T-helper 17 cell (primary cell): Measurements from ENCODE around the gene NMNAT3. TPM values are rescaled to one million over a fixed set of nuclear protein-coding genes. Genes with fewer than 3 reads are reported as not detected.

Experiments
- ATAC-seq: fragments of 150-1000 bp; cut with Tn5 transposase; 2 replicates; pipeline ENCODE4 v1.10.0; 2021; ENCODE audit warnings: mild to moderate bottlenecking, moderate library complexity
- DNase-seq, 3 donors: peaks; one replicate each; pipeline versions ENCODE4 v3.0.0 to v3.0.0-alpha.2; 2020 to 2021
- H3K9me3 ChIP-seq: one replicate; pipeline ENCODE4 v1.7.0; 2013; ENCODE audit warnings: low read length, mild to moderate bottlenecking; ENCODE audit not compliant: control insufficient read depth, poor library complexity, severe bottlenecking
- H3K27ac Mint-ChIP-seq: one replicate; pipeline ENCODE4 v1.8.0; 2022; ENCODE audit warnings: mild to moderate bottlenecking, moderate library complexity, mixed read lengths
- H3K27me3 Mint-ChIP-seq: one replicate; pipeline ENCODE4 v1.8.0; 2022; ENCODE audit warnings: mixed read lengths
- H3K36me3 Mint-ChIP-seq: one replicate; pipeline ENCODE4 v1.8.0; 2022; ENCODE audit warnings: low read depth, mixed read lengths
- H3K4me1 Mint-ChIP-seq: one replicate; pipeline ENCODE4 v1.8.0; 2022; ENCODE audit warnings: mild to moderate bottlenecking, mixed read lengths
- H3K4me3 Mint-ChIP-seq: one replicate; pipeline ENCODE4 v1.8.0; 2022; ENCODE audit warnings: mild to moderate bottlenecking, moderate library complexity, mixed read lengths
- total RNA-seq, 4 donors: library from RNA in 2 of 4; stranded (reverse) in 2 of 4; gene quantifications; one replicate each; pipeline ENCODE4 v1.2.3 and lab custom pipeline; 2022 to 2026

Gene NMNAT3
- total RNA-seq, 2 donors from 2014 or later: 1.3 to 1.7 TPM

DNA sequence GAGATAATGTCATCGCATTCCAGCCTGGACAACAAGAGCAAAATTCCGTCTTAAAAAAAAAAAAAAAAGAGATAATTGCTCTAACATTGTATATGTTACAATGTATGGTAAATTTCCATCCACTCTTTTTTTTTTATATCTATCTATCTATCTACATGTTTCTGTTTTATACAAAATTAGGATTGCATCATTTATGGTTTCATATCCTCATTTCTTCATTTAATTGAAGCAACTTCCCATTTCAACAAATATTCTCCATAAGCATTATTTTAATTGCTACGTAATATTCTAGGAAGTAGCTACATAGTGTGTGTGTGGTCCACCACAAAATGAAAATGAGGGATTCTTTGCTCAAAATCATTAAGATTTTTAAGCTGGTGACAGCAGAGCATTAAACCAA, 156.6 kb downstream of the NMNAT3 start:
- Mint-ChIP-seq H3K36me3 (no peaks in the 10 kb centered on the region), H3K27ac (no peak overlapping the region), H3K4me1 (peaks cover 4% of the 10 kb centered on the region), H3K27me3 (peaks cover 10% of the 10 kb centered on the region), H3K4me3 (no peak overlapping the region)
- no peak for ATAC-seq
- DNase-seq: no peak
- H3K9me3 ChIP-seq: no peaks in the 10 kb centered on the region

- DNase-seq (no peak), ATAC-seq (no peak)
- H3K27me3 Mint-ChIP-seq: peaks cover 10% of the 10 kb centered on the region
These were observed 157.6 kb downstream of the NMNAT3 start for GRCh38 chr3:139519998-139520737.

DNA sequence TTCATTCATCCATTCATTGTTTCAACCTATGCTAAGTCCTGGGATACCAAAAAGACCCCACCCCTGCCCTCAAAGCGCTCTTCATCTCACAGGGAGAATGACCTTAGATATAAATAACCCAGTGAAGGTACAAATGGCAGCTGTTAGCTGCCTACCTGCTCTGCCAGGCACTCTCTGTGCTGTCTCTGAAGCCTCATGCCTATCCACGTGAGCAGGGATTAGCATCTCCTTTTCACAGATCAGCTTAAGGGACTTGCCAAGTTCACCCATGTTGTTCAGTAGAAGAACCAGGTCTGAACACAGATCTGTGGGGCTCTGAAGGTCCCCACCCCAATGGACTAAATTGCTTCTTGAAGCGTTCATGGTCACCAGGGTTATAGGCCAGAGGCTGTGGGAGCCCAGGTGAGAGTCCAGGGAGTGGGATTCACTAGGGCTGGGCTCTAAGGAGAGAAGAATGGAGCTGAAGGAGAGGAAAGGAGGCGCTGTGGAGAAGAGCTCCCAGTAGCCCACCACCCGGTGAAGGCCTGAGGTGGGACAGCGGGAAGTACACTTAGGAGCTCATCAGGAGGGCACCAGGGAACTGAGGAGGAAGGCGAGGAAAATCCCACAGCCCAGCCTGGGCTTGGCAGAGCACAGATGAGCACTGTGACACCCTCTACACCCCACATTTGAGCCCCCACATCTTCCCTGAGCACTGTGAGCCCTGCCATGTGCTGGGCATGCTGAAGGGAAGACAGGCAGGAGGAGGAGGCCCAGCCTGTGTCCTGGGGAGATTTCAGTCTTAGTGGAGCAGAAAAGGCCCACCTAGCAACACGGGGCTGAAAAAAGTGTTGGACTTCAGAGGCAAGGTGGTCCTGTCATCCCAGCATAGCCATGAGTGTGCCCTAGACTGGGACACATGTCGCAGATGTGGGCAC, 158.6 kb downstream of the NMNAT3 start:
- no peak overlapping the region for H3K4me3 Mint-ChIP-seq
- no peak for DNase-seq
- no peaks in the 10 kb centered on the region for H3K36me3 Mint-ChIP-seq
- no peaks in the 10 kb centered on the region for H3K9me3 ChIP-seq
- H3K27me3 Mint-ChIP-seq: peaks cover 10% of the 10 kb centered on the region
- peaks cover 2% of the 10 kb centered on the region for H3K4me1 Mint-ChIP-seq
- no peak for ATAC-seq
- H3K27ac Mint-ChIP-seq: no peak overlapping the region

More at GRCh38 chr3:139519998-139520737, 157.6 kb downstream of the NMNAT3 start:
- Mint-ChIP-seq H3K4me3 (no peak overlapping the region), H3K4me1 (peaks cover 2% of the 10 kb centered on the region), H3K36me3 (no peaks in the 10 kb centered on the region), H3K27ac (no peak overlapping the region)
- H3K9me3 ChIP-seq: no peaks in the 10 kb centered on the region

- no peak for ATAC-seq
- H3K36me3 Mint-ChIP-seq: no peaks in the 10 kb centered on the region
- no peaks in the 10 kb centered on the region for H3K9me3 ChIP-seq
- peaks cover 10% of the 10 kb centered on the region for H3K27me3 Mint-ChIP-seq
- DNase-seq: no peak
- H3K27ac Mint-ChIP-seq: no peak overlapping the region
- H3K4me3 Mint-ChIP-seq: no peak overlapping the region
- H3K4me1 Mint-ChIP-seq: peaks cover 2% of the 10 kb centered on the region
These were observed 159.5 kb downstream of the NMNAT3 start for GRCh38 chr3:139518306-139518705.

- peaks cover 10% of the 10 kb centered on the region for H3K27me3 Mint-ChIP-seq
- no peak overlapping the region for H3K27ac Mint-ChIP-seq
- no peak for DNase-seq
- no peak overlapping the region for H3K4me3 Mint-ChIP-seq
- no peaks in the 10 kb centered on the region for H3K9me3 ChIP-seq
- ATAC-seq: no peak
- H3K36me3 Mint-ChIP-seq: no peaks in the 10 kb centered on the region
- peaks cover 2% of the 10 kb centered on the region for H3K4me1 Mint-ChIP-seq
These were observed 160.3 kb downstream of the NMNAT3 start for GRCh38 chr3:139517321-139518065.

GRCh38 chr3:139514741-139515140, 163.0 kb downstream of the NMNAT3 start:
- DNase-seq (no peak), ATAC-seq (no peak)
- peaks cover 2% of the 10 kb centered on the region for H3K4me1 Mint-ChIP-seq
- H3K27ac Mint-ChIP-seq: no peak overlapping the region
- H3K36me3 Mint-ChIP-seq: no peaks in the 10 kb centered on the region
- no peaks in the 10 kb centered on the region for H3K9me3 ChIP-seq
- no peak overlapping the region for H3K4me3 Mint-ChIP-seq
- peaks cover 5% of the 10 kb centered on the region for H3K27me3 Mint-ChIP-seq

Other genes starting within 250 kb of the NMNAT3 start
- not detected for gene RBP2, start 201.5 kb downstream of the NMNAT3 start, total RNA-seq
- gene RBP1, start 138.2 kb downstream of the NMNAT3 start, total RNA-seq: not detected